Stomach (tissue), 4 donors: ENCODE results near the gene SSMEM1.

Source experiments
- EP300 ChIP-seq: sonication (generic); formaldehyde crosslinking; IDR thresholded peaks from one replicate; pipeline ENCODE4 v1.6.1; 2017; ENCODE audit warnings: antibody characterized with exemption
- POLR2A ChIP-seq, 4 donors: fragments of 450-650 bp; IDR thresholded peaks; one replicate each; pipeline ENCODE4 v1.6.1; 2016; ENCODE audit warnings: antibody characterized with exemption in 4 of 4, control low read depth in 2 of 4, mild to moderate bottlenecking in 1 of 4, moderate library complexity in 1 of 4
- POLR2AphosphoS5 ChIP-seq, 3 donors: sonication (generic); formaldehyde crosslinking; IDR thresholded peaks; one replicate each; pipeline ENCODE4 v1.6.1; 2016; ENCODE audit warnings: antibody characterized with exemption in 3 of 3
- TF ChIP-seq, protein P1 (sequence below), 7 experiments: fragments of 450-650 bp in 4 of 7; fragments of 200-600 bp in 3 of 7; sonication (generic) in 3 of 7; IDR thresholded peaks; one replicate each; pipeline ENCODE4 v1.5.1; 2016 to 2019; ENCODE audit warnings: antibody characterized with exemption in 7 of 7, control low read depth in 2 of 7, mild to moderate bottlenecking in 1 of 7

DNA sequence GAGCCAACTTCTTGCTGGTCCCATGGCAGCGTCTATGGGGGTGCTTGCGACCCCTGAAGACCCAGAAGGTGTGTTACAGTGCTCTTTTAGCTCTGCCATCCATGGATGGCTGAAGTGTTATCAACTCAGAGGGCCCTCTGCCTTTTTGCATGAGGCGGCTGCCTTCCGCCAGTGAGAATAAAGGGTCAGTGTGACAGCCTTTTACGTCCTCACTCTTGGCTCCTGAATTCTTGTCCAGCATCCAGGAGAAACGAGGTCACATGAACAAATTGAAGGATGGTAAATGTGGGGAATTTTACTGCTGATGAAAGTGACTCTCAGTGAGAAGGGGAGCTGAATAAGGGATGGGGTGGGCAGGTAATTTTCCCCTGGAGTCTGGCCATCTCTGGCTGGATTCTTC lies 24.1 kb downstream of the SSMEM1 start:
- TF ChIP-seq, protein P1, sequence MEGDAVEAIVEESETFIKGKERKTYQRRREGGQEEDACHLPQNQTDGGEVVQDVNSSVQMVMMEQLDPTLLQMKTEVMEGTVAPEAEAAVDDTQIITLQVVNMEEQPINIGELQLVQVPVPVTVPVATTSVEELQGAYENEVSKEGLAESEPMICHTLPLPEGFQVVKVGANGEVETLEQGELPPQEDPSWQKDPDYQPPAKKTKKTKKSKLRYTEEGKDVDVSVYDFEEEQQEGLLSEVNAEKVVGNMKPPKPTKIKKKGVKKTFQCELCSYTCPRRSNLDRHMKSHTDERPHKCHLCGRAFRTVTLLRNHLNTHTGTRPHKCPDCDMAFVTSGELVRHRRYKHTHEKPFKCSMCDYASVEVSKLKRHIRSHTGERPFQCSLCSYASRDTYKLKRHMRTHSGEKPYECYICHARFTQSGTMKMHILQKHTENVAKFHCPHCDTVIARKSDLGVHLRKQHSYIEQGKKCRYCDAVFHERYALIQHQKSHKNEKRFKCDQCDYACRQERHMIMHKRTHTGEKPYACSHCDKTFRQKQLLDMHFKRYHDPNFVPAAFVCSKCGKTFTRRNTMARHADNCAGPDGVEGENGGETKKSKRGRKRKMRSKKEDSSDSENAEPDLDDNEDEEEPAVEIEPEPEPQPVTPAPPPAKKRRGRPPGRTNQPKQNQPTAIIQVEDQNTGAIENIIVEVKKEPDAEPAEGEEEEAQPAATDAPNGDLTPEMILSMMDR (IDR thresholded peaks at IDR 0.05): no peak
- no peak for TF ChIP-seq EP300
- TF ChIP-seq POLR2A (IDR thresholded peaks at IDR 0.05): no peak
- TF ChIP-seq POLR2AphosphoS5 (IDR thresholded peaks at IDR 0.05): no peak
